GM21529 (cell line): ENCODE data around the gene SHQ1.

Experiments used
- ATAC-seq: cut with Tn5 transposase; IDR thresholded peaks from one replicate; pipeline ENCODE4 v1.9.1; 2021; ENCODE audit not compliant: unreplicated experiment

The SHQ1 gene

GRCh38 chr3:72855001-72855400, 6.8 kb upstream of the SHQ1 start:
- ATAC-seq: no peak

- peak; percentile 55 for ATAC-seq
Observed at GRCh38 chr3:72848703-72849081, 447 bp upstream of the SHQ1 start.

GRCh38 chr3:72847282-72847681, 963 bp downstream of the SHQ1 start:
- ATAC-seq: no peak

- no peak for ATAC-seq
Observed at GRCh38 chr3:72846166-72846565, 2.1 kb downstream of the SHQ1 start.

- no peak for ATAC-seq
Observed at GRCh38 chr3:72844436-72844993, 3.7 kb downstream of the SHQ1 start.

- no peak for ATAC-seq
Observed at GRCh38 chr3:72839057-72839456, 9.2 kb downstream of the SHQ1 start.

- ATAC-seq: no peak
Observed at GRCh38 chr3:72836923-72837322, 11.3 kb downstream of the SHQ1 start.

- ATAC-seq: no peak
Observed at GRCh38 chr3:72836416-72836815, 11.8 kb downstream of the SHQ1 start.

- no peak for ATAC-seq
Observed at GRCh38 chr3:72830452-72831223, 17.6 kb downstream of the SHQ1 start.

- no peak for ATAC-seq
Observed at GRCh38 chr3:72829701-72830100, 18.5 kb downstream of the SHQ1 start.

- ATAC-seq: peak; percentile 36
Observed at GRCh38 chr3:72821161-72821781, 27.0 kb downstream of the SHQ1 start.

- ATAC-seq: no peak
Observed at GRCh38 chr3:72820415-72820814, 27.8 kb downstream of the SHQ1 start.

GRCh38 chr3:72818905-72819304, 29.3 kb downstream of the SHQ1 start:
- ATAC-seq: no peak

GRCh38 chr3:72818092-72818773, 30.0 kb downstream of the SHQ1 start:
- ATAC-seq: no peak

GRCh38 chr3:72816862-72817355, 31.3 kb downstream of the SHQ1 start:
- peak; percentile 52 for ATAC-seq

GRCh38 chr3:72814308-72814707, 33.9 kb downstream of the SHQ1 start:
- peak; percentile 55 for ATAC-seq

- ATAC-seq: no peak
Observed at GRCh38 chr3:72812201-72812600, 36.0 kb downstream of the SHQ1 start.

GRCh38 chr3:72811571-72811970, 36.7 kb downstream of the SHQ1 start:
- ATAC-seq: no peak

- ATAC-seq: no peak
Observed at GRCh38 chr3:72810659-72811434, 37.4 kb downstream of the SHQ1 start.

- ATAC-seq: no peak
Observed at GRCh38 chr3:72810063-72810462, 38.2 kb downstream of the SHQ1 start.

- ATAC-seq: no peak
Observed at GRCh38 chr3:72804361-72804760, 43.9 kb downstream of the SHQ1 start.
